A673 (cell line): Measurements from ENCODE around the gene CDT1. TPM values are rescaled to one million over a fixed set of nuclear protein-coding genes. Genes with fewer than 3 reads are reported as not detected.

ENCODE experiments used
- BruUV-seq: library from RNA; stranded (reverse); fragments of 400-500 nt; replicated peaks from 2 replicates; lab custom pipeline; 2021; lab: Mats Ljungman, UMichigan
- CTCF ChIA-PET: fragments of 300-600 bp; sonication (Branson Sonifier 250); formaldehyde crosslinking; loops from one replicate; lab custom pipeline; 2022; ENCODE audit warnings: antibody characterized with exemption; lab: Charles Lee
- POLR2A ChIA-PET: fragments of 300-600 bp; sonication (Branson Sonifier 250); formaldehyde crosslinking; loops from one replicate; lab custom pipeline; 2022; ENCODE audit warnings: antibody characterized with exemption; ENCODE audit not compliant: low non-redundant PET; lab: Charles Lee
- DNase-seq: peaks from one replicate; pipeline ENCODE4 v3.0.0-alpha.2; 2015; ENCODE audit warnings: low spot score
- H3K27ac ChIP-seq: fragments of 200-600 bp; sonication (generic); 2 replicates; pipeline ENCODE4 v1.5.1; 2016; ENCODE audit warnings: mixed run types, low read depth, mild to moderate bottlenecking, mixed read lengths, antibody characterized with exemption, low read length; ENCODE audit not compliant: poor library complexity, severe bottlenecking
- H3K27me3 ChIP-seq: fragments of 200-600 bp; sonication (generic); replicated peaks from 2 replicates; pipeline ENCODE4 v1.6.1; 2017; ENCODE audit warnings: mixed run types, low read depth, mild to moderate bottlenecking, mixed read lengths, antibody characterized with exemption, low read length; ENCODE audit not compliant: insufficient read depth, poor library complexity
- H3K36me3 ChIP-seq: fragments of 200-600 bp; sonication (generic); 2 replicates; pipeline ENCODE4 v1.6.1; 2016; ENCODE audit warnings: mixed run types, mild to moderate bottlenecking, mixed read lengths, antibody characterized with exemption, low read length; ENCODE audit not compliant: insufficient read depth, poor library complexity, severe bottlenecking
- H3K4me1 ChIP-seq: fragments of 200-600 bp; sonication (generic); 2 replicates; pipeline ENCODE4 v1.6.1; 2017; ENCODE audit warnings: mixed run types, mild to moderate bottlenecking, mixed read lengths, antibody characterized with exemption, low read length; ENCODE audit not compliant: insufficient read depth, poor library complexity, severe bottlenecking
- H3K4me3 ChIP-seq: fragments of 200-600 bp; sonication (generic); 2 replicates; pipeline ENCODE4 v1.5.1; 2016; ENCODE audit warnings: low read depth, mixed run types, mild to moderate bottlenecking, mixed read lengths, low read length; ENCODE audit not compliant: poor library complexity, severe bottlenecking
- H3K9me3 ChIP-seq: fragments of 200-600 bp; sonication (generic); 2 replicates; pipeline ENCODE4 v1.6.1; 2016; ENCODE audit warnings: mixed run types, low read depth, mild to moderate bottlenecking, mixed read lengths, antibody characterized with exemption, low read length; ENCODE audit not compliant: poor library complexity, severe bottlenecking
- CTCF ChIP-seq: fragments of 300-800, 200-600 bp; sonication (generic); conservative IDR thresholded peaks from 2 replicates; pipeline ENCODE4 v1.5.1; 2017; ENCODE audit warnings: low read depth, mild to moderate bottlenecking, antibody characterized with exemption, low read length, moderate library complexity, mixed read lengths
- EZH2 ChIP-seq: fragments of 200-600 bp; sonication (generic); IDR thresholded peaks from 2 replicates; pipeline ENCODE4 v1.6.1; 2017; ENCODE audit warnings: borderline replicate concordance, low read depth, mild to moderate bottlenecking, mixed read lengths, antibody characterized with exemption, low read length; ENCODE audit not compliant: poor library complexity, severe bottlenecking
- intact Hi-C: fragments of 100-400 bp; cut with micrococcal nuclease; formaldehyde crosslinking; loops from one replicate; pipeline ENCODE4 v1.10.0; 2022; ENCODE audit not compliant: unreplicated experiment
- total RNA-seq: library from RNA; stranded (reverse); gene quantifications from 2 replicates; pipeline ENCODE4 v1.2.3, GENCODE V29; 2021

CDT1 gene
- total RNA-seq, 1 experiment from 2014 or later = 103 TPM

GRCh38 chr16:88827727-88828126 is 24.1 kb downstream of the CDT1 start:
- intact Hi-C loops = no loop called here
- Histone ChIP-seq H3K4me1 (no peaks in the 10 kb centered on the region), H3K27ac (no peak overlapping the region), H3K27me3 (no peaks in the 10 kb centered on the region), H3K36me3 (no peaks in the 10 kb centered on the region), H3K4me3 (no peak overlapping the region), H3K9me3 (no peaks in the 10 kb centered on the region)
- POLR2A ChIA-PET = interaction anchor here (0.6 kb wide), 1 partner anchor 10 kb away, joined by 6 read pairs; no protein-coding TSS in a partner anchor
- no TSS peak for BruUV-seq
- CTCF ChIA-PET = no interaction called here
- TF ChIP-seq CTCF (no peak), EZH2 (no peak)
- no peak for DNase-seq

- no peaks in the 10 kb centered on the region for H3K9me3 ChIP-seq
- TF ChIP-seq CTCF (no peak), EZH2 (no peak)
- H3K4me1 ChIP-seq = no peaks in the 10 kb centered on the region
- H3K4me3 ChIP-seq = no peak overlapping the region
- intact Hi-C loops = no loop called here
- no peaks in the 10 kb centered on the region for H3K27me3 ChIP-seq
- H3K27ac ChIP-seq = no peak overlapping the region
- no peak for DNase-seq
- no peaks in the 10 kb centered on the region for H3K36me3 ChIP-seq
- POLR2A ChIA-PET = no interaction called here
- BruUV-seq = no TSS peak
- CTCF ChIA-PET = no interaction called here
Observed at GRCh38 chr16:88828711-88829110, 25.1 kb downstream of the CDT1 start.

GRCh38 chr16:88830258-88830657 is 26.7 kb downstream of the CDT1 start:
- no peaks in the 10 kb centered on the region for H3K4me1 ChIP-seq
- H3K27ac ChIP-seq = no peak overlapping the region
- ChIA-PET POLR2A (interaction anchor here (0.6 kb wide), 1 partner anchor 27 kb away, joined by 6 read pairs; the partner anchor contains the start of gene CDT1), CTCF (interaction anchor here (0.7 kb wide), 1 partner anchor 204 kb away, joined by 12 read pairs; no protein-coding TSS in a partner anchor)
- BruUV-seq = no TSS peak
- H3K4me3 ChIP-seq = no peak overlapping the region
- H3K27me3 ChIP-seq = no peaks in the 10 kb centered on the region
- H3K9me3 ChIP-seq = no peaks in the 10 kb centered on the region
- H3K36me3 ChIP-seq = peaks cover 3% of the 10 kb centered on the region
- TF ChIP-seq EZH2 (no peak), CTCF (no peak)
- no peak for DNase-seq
- intact Hi-C loops = no loop called here
